ENCODE results near the gene BRINP1. TPM values are rescaled to one million over a fixed set of nuclear protein-coding genes. Genes with fewer than 3 reads are reported as not detected.

BRINP1 gene
- total and polyA plus RNA-seq, 2 of the 8 experiments (the other 6 are each of a cell fraction or from before 2014, with no cell fraction given), result 19.5 to 20.5 TPM

GRCh38 chr9:119339056-119339455 lies 30.2 kb downstream of the BRINP1 start:
- POLR2A ChIA-PET (ENCODE audit: partially characterized antibody), result no interaction called here
- no peaks in the 10 kb centered on the region for H3K27me3 ChIP-seq (replicated peaks in 1 of 4; ENCODE audit: control insufficient read depth in 3 of 4, extremely low read depth in 1 of 4, insufficient read depth in 3 of 4, low read length in 3 of 4)
- no peak for TF ChIP-seq POLR2AphosphoS5 (IDR thresholded peaks at IDR 0.05; ENCODE audit: low read depth, low read length)
- TF ChIP-seq RAD21 (IDR thresholded peaks at IDR 0.05 in 1 of 2, conservative IDR thresholded peaks at IDR 0.05 in 1 of 2; ENCODE audit: low read depth in 2 of 2, low read length in 2 of 2), result no peak
- no peak for TF ChIP-seq MAFK (IDR thresholded peaks at IDR 0.05; ENCODE audit: low read depth, low read length)
- TF ChIP-seq GTF2F1 (IDR thresholded peaks at IDR 0.05; ENCODE audit: borderline replicate concordance, low read depth, low read length), result no peak
- TF ChIP-seq E2F6 (IDR thresholded peaks at IDR 0.05), result no peak
- no peak overlapping the region for H3K4me2 ChIP-seq (ENCODE audit: insufficient read depth in 1 of 2, low read depth in 2 of 2, low read length in 2 of 2)
- no peak overlapping the region for H3K23ac ChIP-seq (ENCODE audit: insufficient read length)
- no peak overlapping the region for H3K4ac ChIP-seq (replicated peaks; ENCODE audit: insufficient read length, low read depth, low read length)
- no peak overlapping the region for H3K18ac ChIP-seq (ENCODE audit: extremely low read depth, low read length)
- H4K8ac ChIP-seq (ENCODE audit: extremely low read depth, insufficient read depth, low read length), result no peak overlapping the region
- 91% methylated on average over 3 of the region's 3 CpGs; no CpG with 5 or more reads in 1 of the 2 experiments for WGBS, 2 experiments (ENCODE audit: extremely low coverage in 1 of 2, insufficient coverage in 1 of 2, insufficient read length in 1 of 2, insufficient replicate concordance in 2 of 2, low coverage in 1 of 2, low lambda C conversion rate in 2 of 2, missing lambda C conversion rate in 1 of 2)
- peaks cover 4 to 34% (median 9%) of the 10 kb centered on the region in 4 experiments; a peak in 6 of 7 replicates for H3K4me1 ChIP-seq (replicated peaks in 1 of 4; ENCODE audit: control insufficient read depth in 3 of 4, insufficient read depth in 4 of 4, low read length in 3 of 4)
- no peak overlapping the region for H3K56ac ChIP-seq (replicated peaks; ENCODE audit: insufficient read length, low read depth, low read length)
- H3K9me3 ChIP-seq (ENCODE audit: insufficient read depth in 2 of 2, low read depth in 1 of 2, low read length in 1 of 2), result no peaks in the 10 kb centered on the region
- H2BK5ac ChIP-seq (ENCODE audit: low read depth, low read length), result no peak overlapping the region
- no peaks in the 10 kb centered on the region; the same call in 1 of the 2 replicates for H3K79me1 ChIP-seq (ENCODE audit: low read depth, low read length)
- H3K9ac ChIP-seq (replicated peaks in 1 of 4; ENCODE audit: extremely low read depth in 1 of 4, low read depth in 3 of 4, low read length in 3 of 4), result no peak overlapping the region
- H4K91ac ChIP-seq (replicated peaks; ENCODE audit: insufficient read length, low read length), result no peak overlapping the region
- no peak overlapping the region for H2BK20ac ChIP-seq (ENCODE audit: low read length)
- DNase-seq (ENCODE audit: low read depth in 1 of 2, low spot score in 2 of 2), result no peak
- no peak overlapping the region for H2BK15ac ChIP-seq (ENCODE audit: low read length)
- H3K27ac ChIP-seq (ENCODE audit: low read depth, low read length), result no peak overlapping the region
- H3K4me3 ChIP-seq (ENCODE audit: extremely low read depth in 1 of 4, insufficient read depth in 2 of 4, low read depth in 3 of 4, low read length in 4 of 4), result no peak overlapping the region
- H3K23me2 ChIP-seq (ENCODE audit: low read depth, low read length), result no peaks in the 10 kb centered on the region; the same call in 1 of the 2 replicates
- no peak overlapping the region for H2BK120ac ChIP-seq (replicated peaks; ENCODE audit: low read depth, low read length)
- CTCF ChIA-PET (ENCODE audit: partially characterized antibody), result interaction anchor here (1.3 to 1.8 kb wide), 3 partner anchors 19 to 26 kb away, joined by 4 to 5 read pairs (median 4); no protein-coding TSS in a partner anchor
- no peak overlapping the region for H2AFZ ChIP-seq (ENCODE audit: low read length)
- no peaks in the 10 kb centered on the region for H3K36me3 ChIP-seq (ENCODE audit: control insufficient read depth in 2 of 4, insufficient read depth in 4 of 4, low read length in 3 of 4)
- no peaks in the 10 kb centered on the region for H4K20me1 ChIP-seq (replicated peaks in 1 of 2; ENCODE audit: control insufficient read depth in 1 of 2, insufficient read depth in 2 of 2, low read length in 2 of 2)
- no peak overlapping the region for H2BK12ac ChIP-seq (ENCODE audit: low read depth, low read length)
- no peak overlapping the region for H3K14ac ChIP-seq (ENCODE audit: insufficient read length)
- no peak overlapping the region for H2AK5ac ChIP-seq (ENCODE audit: low read depth, low read length)
- peaks cover 0 to 35% of the 10 kb centered on the region in 2 experiments; a peak in 2 of 4 replicates for H3K79me2 ChIP-seq (ENCODE audit: control insufficient read depth in 1 of 2, insufficient read depth in 2 of 2, low read length in 2 of 2)
- FAIRE-seq, result no peak
- no peak overlapping the region for H4K5ac ChIP-seq (ENCODE audit: insufficient read length, low read depth, low read length)
